ENCODE measurements around the gene HHEX. TPM values are rescaled to one million over a fixed set of nuclear protein-coding genes. Genes with fewer than 3 reads are reported as not detected.
A peak's percentile ranks its signal among the peaks of the same experiment; 100 is the strongest.

HHEX gene
- total RNA-seq, 1 donor from 2014 or later = not detected

- Histone ChIP-seq H3K36me3 (ENCODE audit: insufficient read depth, low read length) (no peaks in the 10 kb centered on the region), H2AFZ (ENCODE audit: low read depth, low read length) (no peak overlapping the region), H3K9me3 (ENCODE audit: insufficient read depth, low read depth, low read length) (no peaks in the 10 kb centered on the region), H3K27me3 (ENCODE audit: insufficient read depth, low read length) (peaks cover 39% of the 10 kb centered on the region), H3K4me3 (ENCODE audit: insufficient read depth, low read depth, low read length) (peak overlapping the region; percentile 56), H3K4me1 (ENCODE audit: insufficient read depth, low read length) (peaks cover 13% of the 10 kb centered on the region), H3K4me2 (ENCODE audit: low read length) (peak overlapping the region; percentile 87), H3K9ac (ENCODE audit: low read length) (no peak overlapping the region), H3K27ac (ENCODE audit: low read depth, low read length) (no peak overlapping the region), H3K79me2 (ENCODE audit: insufficient read depth, low read length) (no peaks in the 10 kb centered on the region), H4K20me1 (ENCODE audit: insufficient read depth, low read length) (no peaks in the 10 kb centered on the region)
- H3K4me3 Mint-ChIP-seq (ENCODE audit: unreplicated experiment) = no peak overlapping the region
- peaks cover 1% of the 10 kb centered on the region for H3K4me1 Mint-ChIP-seq (ENCODE audit: low read depth, unreplicated experiment)
- H3K36me3 Mint-ChIP-seq (ENCODE audit: low read depth, unreplicated experiment) = peaks cover 4% of the 10 kb centered on the region
- DNase-seq (ENCODE audit: low read depth) (no peak), FAIRE-seq (no peak)
- H3K27ac Mint-ChIP-seq (ENCODE audit: unreplicated experiment) = no peak overlapping the region
- H3K9me3 Mint-ChIP-seq (ENCODE audit: unreplicated experiment) = peaks cover 24% of the 10 kb centered on the region
- TF ChIP-seq EZH2 (IDR thresholded peaks at IDR 0.05; ENCODE audit: insufficient read depth, low read length) (no peak), CTCF (IDR thresholded peaks at IDR 0.05; ENCODE audit: insufficient read depth, low read depth, low read length) (no peak)
- peaks cover 65% of the 10 kb centered on the region for H3K27me3 Mint-ChIP-seq (ENCODE audit: low read depth, unreplicated experiment)
These were observed 1.3 kb downstream of the HHEX start for GRCh38 chr10:92690915-92691590.

- no peak overlapping the region for H2AFZ ChIP-seq (ENCODE audit: low read depth, low read length)
- peaks cover 15% of the 10 kb centered on the region for H3K4me1 ChIP-seq (ENCODE audit: insufficient read depth, low read length)
- TF ChIP-seq EZH2 (IDR thresholded peaks at IDR 0.05; ENCODE audit: insufficient read depth, low read length) (peak; percentile 11), CTCF (IDR thresholded peaks at IDR 0.05; ENCODE audit: insufficient read depth, low read depth, low read length) (no peak)
- DNase-seq (ENCODE audit: low read depth) (no peak), FAIRE-seq (no peak)
- no peaks in the 10 kb centered on the region for H3K79me2 ChIP-seq (ENCODE audit: insufficient read depth, low read length)
- Mint-ChIP-seq H3K27ac (ENCODE audit: unreplicated experiment) (no peak overlapping the region), H3K9me3 (ENCODE audit: unreplicated experiment) (peaks cover 19% of the 10 kb centered on the region), H3K4me3 (ENCODE audit: unreplicated experiment) (no peak overlapping the region), H3K4me1 (ENCODE audit: low read depth, unreplicated experiment) (peaks cover 5% of the 10 kb centered on the region), H3K27me3 (ENCODE audit: low read depth, unreplicated experiment) (peaks cover 67% of the 10 kb centered on the region), H3K36me3 (ENCODE audit: low read depth, unreplicated experiment) (peaks cover 4% of the 10 kb centered on the region)
- H3K4me3 ChIP-seq (ENCODE audit: insufficient read depth, low read depth, low read length) = no peak overlapping the region
- H3K9me3 ChIP-seq (ENCODE audit: insufficient read depth, low read depth, low read length) = no peaks in the 10 kb centered on the region
- no peaks in the 10 kb centered on the region for H3K36me3 ChIP-seq (ENCODE audit: insufficient read depth, low read length)
- H3K27ac ChIP-seq (ENCODE audit: low read depth, low read length) = no peak overlapping the region
- H3K27me3 ChIP-seq (ENCODE audit: insufficient read depth, low read length) = peaks cover 39% of the 10 kb centered on the region
- H3K9ac ChIP-seq (ENCODE audit: low read length) = no peak overlapping the region
- no peaks in the 10 kb centered on the region for H4K20me1 ChIP-seq (ENCODE audit: insufficient read depth, low read length)
- H3K4me2 ChIP-seq (ENCODE audit: low read length) = peak overlapping the region; percentile 8
These were observed 1.9 kb downstream of the HHEX start for GRCh38 chr10:92691591-92692079.

GRCh38 chr10:92692080-92692671 is 2.4 kb downstream of the HHEX start:
- Mint-ChIP-seq H3K4me1 (ENCODE audit: low read depth, unreplicated experiment) (peaks cover 5% of the 10 kb centered on the region), H3K4me3 (ENCODE audit: unreplicated experiment) (no peak overlapping the region), H3K9me3 (ENCODE audit: unreplicated experiment) (peaks cover 19% of the 10 kb centered on the region), H3K27ac (ENCODE audit: unreplicated experiment) (no peak overlapping the region), H3K27me3 (ENCODE audit: low read depth, unreplicated experiment) (peaks cover 71% of the 10 kb centered on the region), H3K36me3 (ENCODE audit: low read depth, unreplicated experiment) (peaks cover 4% of the 10 kb centered on the region)
- H3K4me2 ChIP-seq (ENCODE audit: low read length) = peak overlapping the region; percentile 8
- no peaks in the 10 kb centered on the region for H4K20me1 ChIP-seq (ENCODE audit: insufficient read depth, low read length)
- no peak for DNase-seq (ENCODE audit: low read depth)
- H3K27ac ChIP-seq (ENCODE audit: low read depth, low read length) = no peak overlapping the region
- H3K79me2 ChIP-seq (ENCODE audit: insufficient read depth, low read length) = no peaks in the 10 kb centered on the region
- H3K9ac ChIP-seq (ENCODE audit: low read length) = no peak overlapping the region
- no peaks in the 10 kb centered on the region for H3K9me3 ChIP-seq (ENCODE audit: insufficient read depth, low read depth, low read length)
- H2AFZ ChIP-seq (ENCODE audit: low read depth, low read length) = no peak overlapping the region
- TF ChIP-seq EZH2 (IDR thresholded peaks at IDR 0.05; ENCODE audit: insufficient read depth, low read length) (no peak), CTCF (IDR thresholded peaks at IDR 0.05; ENCODE audit: insufficient read depth, low read depth, low read length) (no peak)
- no peaks in the 10 kb centered on the region for H3K36me3 ChIP-seq (ENCODE audit: insufficient read depth, low read length)
- no peak for FAIRE-seq
- H3K4me3 ChIP-seq (ENCODE audit: insufficient read depth, low read depth, low read length) = no peak overlapping the region
- peaks cover 39% of the 10 kb centered on the region for H3K27me3 ChIP-seq (ENCODE audit: insufficient read depth, low read length)
- H3K4me1 ChIP-seq (ENCODE audit: insufficient read depth, low read length) = peaks cover 15% of the 10 kb centered on the region

Data from astrocyte (in vitro differentiated cells and primary cell).